Loucy (cell line): Measurements from ENCODE around the gene OR2J3.

Experiments
- H2AFZ ChIP-seq: fragments of 200-600 bp; sonication (generic); 2 replicates; pipeline ENCODE4 v1.6.0; 2016; ENCODE audit warnings: antibody characterized with exemption, mild to moderate bottlenecking, low read length, moderate library complexity
- H3F3A ChIP-seq: fragments of 200-600 bp; 2 replicates; pipeline ENCODE4 v1.6.0; 2016; ENCODE audit warnings: antibody characterized with exemption, low read depth, mild to moderate bottlenecking
- H3K27me3 ChIP-seq: fragments of 200-600 bp; sonication (generic); 2 replicates; pipeline ENCODE4 v1.6.1; 2014; ENCODE audit warnings: low read length, mild to moderate bottlenecking; ENCODE audit not compliant: insufficient read depth, poor library complexity, severe bottlenecking
- H3K36me3 ChIP-seq: fragments of 200-600 bp; sonication (generic); 2 replicates; pipeline ENCODE4 v1.6.1; 2016; ENCODE audit warnings: low read length; ENCODE audit not compliant: insufficient read depth
- H3K4me1 ChIP-seq: fragments of 200-600 bp; sonication (generic); 2 replicates; pipeline ENCODE4 v1.5.1; 2014; ENCODE audit warnings: low read length, mild to moderate bottlenecking; ENCODE audit not compliant: insufficient read depth, poor library complexity, severe bottlenecking
- H3K4me2 ChIP-seq: fragments of 200-600 bp; sonication (generic); 2 replicates; pipeline ENCODE4 v1.6.0; 2014; ENCODE audit warnings: antibody characterized with exemption, low read length, low read depth, mild to moderate bottlenecking; ENCODE audit not compliant: poor library complexity, severe bottlenecking
- H3K4me3 ChIP-seq: fragments of 200-600 bp; sonication (generic); 2 replicates; pipeline ENCODE4 v1.5.1; 2014; ENCODE audit warnings: low read length, mild to moderate bottlenecking, mixed read lengths; ENCODE audit not compliant: poor library complexity, severe bottlenecking
- H3K79me2 ChIP-seq: fragments of 200-600 bp; sonication (generic); 2 replicates; pipeline ENCODE4 v1.6.1; 2014; ENCODE audit warnings: low read length; ENCODE audit not compliant: insufficient read depth
- H3K9ac ChIP-seq: fragments of 200-600 bp; sonication (generic); 2 replicates; pipeline ENCODE4 v1.6.0; 2014; ENCODE audit warnings: mild to moderate bottlenecking, low read depth, low read length, moderate library complexity; ENCODE audit not compliant: poor library complexity, severe bottlenecking
- H3K9me2 ChIP-seq: fragments of 200-600 bp; sonication (generic); replicated peaks from 2 replicates; pipeline ENCODE4 v1.6.1; 2016; ENCODE audit warnings: low read depth, low read length, mixed read lengths
- H3K9me3 ChIP-seq: fragments of 200-600 bp; sonication (generic); 2 replicates; pipeline ENCODE4 v1.6.1; 2014; ENCODE audit warnings: mild to moderate bottlenecking, antibody characterized with exemption, low read length, low read depth; ENCODE audit not compliant: insufficient read depth
- H4K20me1 ChIP-seq: fragments of 200-600 bp; sonication (generic); 2 replicates; pipeline ENCODE4 v1.6.0; 2014; ENCODE audit warnings: antibody characterized with exemption, low read length, mild to moderate bottlenecking; ENCODE audit not compliant: insufficient read depth, poor library complexity, severe bottlenecking
- EZH2phosphoT487 ChIP-seq: fragments of 200-600 bp; IDR thresholded peaks from 2 replicates; pipeline ENCODE4 v1.6.1; 2018; ENCODE audit warnings: antibody characterized with exemption, mild to moderate bottlenecking, moderate library complexity, borderline replicate concordance
- TF ChIP-seq, protein P1 (sequence below): fragments of 200-600 bp; sonication (generic); conservative IDR thresholded peaks from 2 replicates; pipeline ENCODE4 v1.5.1; 2014; ENCODE audit warnings: mild to moderate bottlenecking, antibody characterized with exemption, low read length

OR2J3 gene

DNA sequence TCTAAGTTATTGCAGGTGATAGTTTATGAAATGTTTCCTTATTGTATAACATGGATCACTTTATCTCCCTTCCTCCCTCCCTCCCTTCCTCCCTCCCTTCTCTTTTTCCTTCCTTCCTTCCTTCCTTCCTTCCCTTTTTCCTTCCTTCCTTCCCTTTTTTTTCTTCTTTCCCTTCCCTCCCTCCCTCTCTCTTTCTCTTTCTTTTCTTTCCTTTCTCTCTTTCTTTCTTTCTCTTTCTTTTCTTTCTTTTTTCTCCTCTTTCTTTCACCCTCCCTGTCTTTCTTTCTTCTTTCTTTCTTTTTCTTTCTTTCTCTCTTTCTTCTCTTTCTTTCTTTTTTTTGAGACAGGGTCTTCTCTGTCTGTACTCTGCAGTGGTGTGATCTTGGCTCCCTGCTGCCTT is 26.5 kb upstream of the OR2J3 start:
- Histone ChIP-seq H3K79me2 (no peaks in the 10 kb centered on the region), H3F3A (no peaks in the 10 kb centered on the region), H3K36me3 (no peaks in the 10 kb centered on the region), H3K4me2 (no peak overlapping the region), H3K9me2 (no peaks in the 10 kb centered on the region), H4K20me1 (no peaks in the 10 kb centered on the region), H3K27me3 (no peaks in the 10 kb centered on the region), H2AFZ (no peak overlapping the region), H3K4me1 (no peaks in the 10 kb centered on the region), H3K9me3 (no peaks in the 10 kb centered on the region), H3K9ac (no peak overlapping the region), H3K4me3 (no peak overlapping the region)
- TF ChIP-seq, protein P1, sequence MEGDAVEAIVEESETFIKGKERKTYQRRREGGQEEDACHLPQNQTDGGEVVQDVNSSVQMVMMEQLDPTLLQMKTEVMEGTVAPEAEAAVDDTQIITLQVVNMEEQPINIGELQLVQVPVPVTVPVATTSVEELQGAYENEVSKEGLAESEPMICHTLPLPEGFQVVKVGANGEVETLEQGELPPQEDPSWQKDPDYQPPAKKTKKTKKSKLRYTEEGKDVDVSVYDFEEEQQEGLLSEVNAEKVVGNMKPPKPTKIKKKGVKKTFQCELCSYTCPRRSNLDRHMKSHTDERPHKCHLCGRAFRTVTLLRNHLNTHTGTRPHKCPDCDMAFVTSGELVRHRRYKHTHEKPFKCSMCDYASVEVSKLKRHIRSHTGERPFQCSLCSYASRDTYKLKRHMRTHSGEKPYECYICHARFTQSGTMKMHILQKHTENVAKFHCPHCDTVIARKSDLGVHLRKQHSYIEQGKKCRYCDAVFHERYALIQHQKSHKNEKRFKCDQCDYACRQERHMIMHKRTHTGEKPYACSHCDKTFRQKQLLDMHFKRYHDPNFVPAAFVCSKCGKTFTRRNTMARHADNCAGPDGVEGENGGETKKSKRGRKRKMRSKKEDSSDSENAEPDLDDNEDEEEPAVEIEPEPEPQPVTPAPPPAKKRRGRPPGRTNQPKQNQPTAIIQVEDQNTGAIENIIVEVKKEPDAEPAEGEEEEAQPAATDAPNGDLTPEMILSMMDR: no peak
- TF ChIP-seq EZH2phosphoT487: no peak

DNA sequence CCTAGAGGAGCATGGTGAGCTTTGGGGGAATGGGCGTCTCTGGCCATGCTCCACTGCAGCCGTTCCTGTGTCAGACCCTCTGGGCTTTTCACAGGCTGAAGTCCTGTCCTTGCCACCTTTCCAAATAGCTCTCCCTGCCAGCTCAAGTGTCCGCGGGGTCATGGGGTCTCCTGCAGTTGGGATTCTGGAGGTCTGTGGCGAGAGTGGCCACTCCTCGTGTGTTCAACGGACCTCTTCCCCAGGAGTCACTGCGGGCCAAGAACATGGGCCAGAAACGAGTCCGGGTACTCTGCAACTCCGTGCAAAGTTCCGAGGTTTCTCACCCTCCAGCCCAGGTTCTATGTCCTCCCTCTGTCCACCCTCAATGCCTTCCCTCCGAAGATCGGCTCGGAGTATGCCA is 25.4 kb upstream of the OR2J3 start:
- H3K27me3 ChIP-seq: no peaks in the 10 kb centered on the region

DNA sequence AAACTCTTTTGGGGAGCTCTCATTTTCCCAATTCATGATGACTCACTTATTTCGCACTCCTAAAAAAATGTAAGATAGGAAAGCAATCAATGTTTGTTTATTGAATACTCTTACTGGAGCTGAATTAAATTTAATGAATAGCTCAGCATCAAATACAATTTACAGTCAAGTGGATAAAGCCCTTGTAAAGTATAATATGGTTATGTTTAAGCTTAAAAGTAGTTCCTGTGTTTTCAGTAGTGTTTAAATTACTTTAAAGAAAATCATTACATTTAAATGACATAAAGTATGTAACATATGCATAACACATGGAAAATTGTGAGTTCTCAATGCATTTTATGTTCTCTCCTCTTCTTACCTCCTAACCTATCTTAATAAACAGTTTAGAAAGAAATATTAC is 20.6 kb upstream of the OR2J3 start, which contains the start of gene OR2B3:
Gene OR2B3, minus strand, starts transcription at position 101 of the 400 bp plus-strand sequence. Its CDS starts 65 bp downstream, at position 36.
- no peak within 1 kb of the TSS for H3K4me2 ChIP-seq
- no peaks in the 10 kb centered on the region for H3K79me2 ChIP-seq
- no peaks in the 10 kb centered on the region for H3F3A ChIP-seq
- H3K4me3 ChIP-seq: no peak within 1 kb of the TSS
- no peak for TF ChIP-seq EZH2phosphoT487
- TF ChIP-seq, protein P1: no peak
- no peaks in the 10 kb centered on the region for H3K4me1 ChIP-seq
- H3K9ac ChIP-seq: no peak within 1 kb of the TSS
- H2AFZ ChIP-seq: no peak within 1 kb of the TSS
- H3K36me3 ChIP-seq: no peaks in the 10 kb centered on the region
- H3K27me3 ChIP-seq: no peaks in the 10 kb centered on the region
- H3K9me3 ChIP-seq: no peaks in the 10 kb centered on the region
- no peaks in the 10 kb centered on the region for H3K9me2 ChIP-seq
- no peaks in the 10 kb centered on the region for H4K20me1 ChIP-seq

More for the DNA sequence above, 25.4 kb upstream of the OR2J3 start:
- TF ChIP-seq, protein P1: no peak
- no peak for TF ChIP-seq EZH2phosphoT487
- Histone ChIP-seq H3K79me2 (no peaks in the 10 kb centered on the region), H3K9me2 (no peaks in the 10 kb centered on the region), H3K9me3 (no peaks in the 10 kb centered on the region), H4K20me1 (no peaks in the 10 kb centered on the region), H3K9ac (no peak overlapping the region), H3K4me3 (no peak overlapping the region), H3K36me3 (no peaks in the 10 kb centered on the region), H3K4me2 (no peak overlapping the region), H3K4me1 (no peaks in the 10 kb centered on the region), H3F3A (no peaks in the 10 kb centered on the region), H2AFZ (no peak overlapping the region)
